HEK293 (cell line): ENCODE data around the gene TTC13.

Experiments
- CTCF ChIA-PET: fragments of 350-600 bp; formaldehyde crosslinking; extraction: SDS; loops from one replicate; lab custom pipeline; 2021; ENCODE audit warnings: antibody characterized with exemption; lab: Yijun Ruan, JAX
- POLR2A ChIA-PET: fragments of 300-600 bp; formaldehyde crosslinking; extraction: SDS; loops from one replicate; lab custom pipeline; 2020; ENCODE audit warnings: antibody characterized with exemption, inconsistent platforms; lab: Yijun Ruan, JAX
- H3K27ac ChIP-seq: fragments of 200-500 bp; sonication (Bioruptor generic); 2 replicates; pipeline ENCODE4 v1.5.1; 2014; ENCODE audit warnings: low read depth, low read length, control low read depth, inconsistent platforms; ENCODE audit errors: extremely low read depth
- H3K36me3 ChIP-seq, 2 experiments: fragments of 200-500 bp in 1 of 2; sonication (Bioruptor generic) in 1 of 2; 1 replicate in 1 of 2; 2 replicates in 1 of 2; pipeline ENCODE4 v1.5.1; 2014 to 2017; ENCODE audit warnings: inconsistent platforms in 2 of 2, low read length in 2 of 2; ENCODE audit not compliant: control insufficient read depth in 2 of 2, insufficient read depth in 1 of 2
- H3K4me1 ChIP-seq: fragments of 200-500 bp; sonication (Bioruptor generic); 2 replicates; pipeline ENCODE4 v1.5.1; 2014; ENCODE audit warnings: mild to moderate bottlenecking, low read length, inconsistent platforms; ENCODE audit not compliant: control insufficient read depth, insufficient read depth
- H3K4me3 ChIP-seq: 2 replicates; pipeline ENCODE4 v1.5.1; 2011; ENCODE audit warnings: low read depth, mild to moderate bottlenecking, control low read depth, low read length, moderate library complexity
- H3K9me3 ChIP-seq: fragments of 200-500 bp; sonication (Bioruptor generic); 2 replicates; pipeline ENCODE4 v1.5.1; 2014; ENCODE audit warnings: low read depth, low read length, inconsistent platforms; ENCODE audit not compliant: control insufficient read depth, insufficient read depth
- GFI1B ChIP-seq: fragments of 450-650 bp; formaldehyde crosslinking; IDR thresholded peaks from 2 replicates; pipeline ENCODE4 v1.5.1; 2016; ENCODE audit warnings: missing biosample characterization, missing genetic modification characterization
- HOXA7 ChIP-seq: sonication (generic); formaldehyde crosslinking; IDR thresholded peaks from 2 replicates; pipeline ENCODE4 v1.8.1; 2022; ENCODE audit warnings: missing genetic modification reagents, borderline replicate concordance
- ZBTB1 ChIP-seq: fragments of 450-650 bp; formaldehyde crosslinking; IDR thresholded peaks from 2 replicates; pipeline ENCODE4 v1.5.1; 2016; ENCODE audit warnings: missing biosample characterization, missing genetic modification characterization
- ZBTB17 ChIP-seq: fragments of 450-650 bp; formaldehyde crosslinking; IDR thresholded peaks from 2 replicates; pipeline ENCODE4 v1.5.1; 2016; ENCODE audit warnings: missing biosample characterization, missing genetic modification characterization
- ZBTB48 ChIP-seq: fragments of 450-650 bp; formaldehyde crosslinking; IDR thresholded peaks from 2 replicates; pipeline ENCODE4 v1.5.1; 2016; ENCODE audit warnings: missing biosample characterization, missing genetic modification characterization
- ZFP37 ChIP-seq: fragments of 450-650 bp; formaldehyde crosslinking; IDR thresholded peaks from 2 replicates; pipeline ENCODE4 v1.5.1; 2016; ENCODE audit warnings: missing biosample characterization, missing genetic modification characterization
- ZNF140 ChIP-seq: fragments of 450-650 bp; formaldehyde crosslinking; IDR thresholded peaks from 2 replicates; pipeline ENCODE4 v1.5.1; 2016; ENCODE audit warnings: missing biosample characterization, missing genetic modification characterization
- ZNF266 ChIP-seq: fragments of 450-650 bp; formaldehyde crosslinking; IDR thresholded peaks from 2 replicates; pipeline ENCODE4 v1.5.1; 2016; ENCODE audit warnings: missing biosample characterization, missing genetic modification characterization, low read depth
- ZNF433 ChIP-seq: fragments of 450-650 bp; formaldehyde crosslinking; IDR thresholded peaks from 2 replicates; pipeline ENCODE4 v1.5.1; 2016; ENCODE audit warnings: missing biosample characterization, missing genetic modification characterization, low read depth
- ZNF514 ChIP-seq: fragments of 450-650 bp; formaldehyde crosslinking; IDR thresholded peaks from 2 replicates; pipeline ENCODE4 v1.5.1; 2016; ENCODE audit warnings: missing biosample characterization, missing genetic modification characterization
- ZNF596 ChIP-seq: fragments of 450-650 bp; IDR thresholded peaks from 2 replicates; pipeline ENCODE4 v1.5.0; 2018; ENCODE audit warnings: missing biosample characterization, mild to moderate bottlenecking, missing genetic modification characterization, moderate library complexity
- ZNF621 ChIP-seq: fragments of 450-650 bp; formaldehyde crosslinking; IDR thresholded peaks from 2 replicates; pipeline ENCODE4 v1.5.1; 2017; ENCODE audit warnings: missing biosample characterization, missing genetic modification characterization
- ZNF623 ChIP-seq: fragments of 450-650 bp; formaldehyde crosslinking; IDR thresholded peaks from 2 replicates; pipeline ENCODE4 v1.5.1; 2016; ENCODE audit warnings: missing biosample characterization, missing genetic modification characterization
- TF ChIP-seq, protein P1 (sequence below): IDR thresholded peaks from 2 replicates; pipeline ENCODE4 v1.6.1; 2011; ENCODE audit warnings: mild to moderate bottlenecking, low read depth, low read length, borderline replicate concordance
- TF ChIP-seq, protein P2 (sequence below): fragments of 450-650 bp; formaldehyde crosslinking; IDR thresholded peaks from 2 replicates; pipeline ENCODE4 v1.5.1; 2016; ENCODE audit warnings: missing biosample characterization, missing genetic modification characterization
- TF ChIP-seq, protein P3 (sequence below): fragments of 450-650 bp; IDR thresholded peaks from 2 replicates; pipeline ENCODE4 v1.5.1; 2018; ENCODE audit warnings: missing biosample characterization, missing genetic modification characterization
- TF ChIP-seq, protein P4 (sequence below): fragments of 450-650 bp; formaldehyde crosslinking; IDR thresholded peaks from 2 replicates; pipeline ENCODE4 v1.5.1; 2017; ENCODE audit warnings: missing biosample characterization, missing genetic modification characterization
- TF ChIP-seq, protein P5 (sequence below): fragments of 450-650 bp; formaldehyde crosslinking; IDR thresholded peaks from 2 replicates; pipeline ENCODE4 v1.5.1; 2017; ENCODE audit warnings: missing biosample characterization, missing genetic modification characterization
- TF ChIP-seq, protein P6 (sequence below): fragments of 450-650 bp; formaldehyde crosslinking; IDR thresholded peaks from 2 replicates; pipeline ENCODE4 v1.5.1; 2016; ENCODE audit warnings: missing biosample characterization, missing genetic modification characterization

The TTC13 gene

DNA sequence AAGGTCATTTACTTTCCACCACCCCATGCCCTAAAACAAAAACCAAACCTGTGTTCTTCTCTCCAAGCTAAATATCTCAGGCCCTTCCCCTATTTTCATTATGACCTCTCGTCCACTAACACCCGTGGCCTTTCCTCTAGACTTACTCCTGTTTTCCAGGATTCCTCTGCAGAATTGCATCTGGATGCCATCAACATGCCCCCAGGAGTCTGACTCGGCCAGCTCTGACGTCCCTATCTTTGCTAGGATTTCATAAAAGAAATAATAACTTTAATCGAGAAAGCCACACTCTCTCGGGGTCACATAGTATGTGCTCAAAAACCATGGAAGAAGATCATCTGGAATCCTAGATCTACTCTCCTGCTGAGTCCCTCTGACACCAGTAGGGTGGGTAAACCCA, 47.9 kb upstream of the TTC13 start:
- Histone ChIP-seq H3K4me3 (no peak overlapping the region), H3K27ac (no peak overlapping the region), H3K9me3 (no peaks in the 10 kb centered on the region), H3K4me1 (no peaks in the 10 kb centered on the region), H3K36me3 (peaks cover 0 to 23% of the 10 kb centered on the region in 2 experiments; a peak in 1 of 3 replicates)
- CTCF ChIA-PET = interaction anchor here (0.6 to 0.7 kb wide), 2 partner anchors 44 to 110 kb away, joined by 3 to 5 read pairs; no protein-coding TSS in a partner anchor
- TF ChIP-seq ZBTB17 (no peak), GFI1B (tag by site-specific recombination) (no peak), ZBTB1 (tag by site-specific recombination) (no peak), ZNF596 (tag by site-specific recombination) (no peak), ZNF266 (tag by site-specific recombination) (no peak), ZFP37 (tag by site-specific recombination) (no peak), ZNF621 (tag by site-specific recombination) (no peak), ZNF433 (tag by site-specific recombination) (no peak), HOXA7 (no peak), ZNF623 (tag by site-specific recombination) (no peak), ZNF514 (tag by site-specific recombination) (no peak), ZNF140 (tag by site-specific recombination) (no peak), ZBTB48 (tag by site-specific recombination) (no peak)
- TF ChIP-seq, protein P1, sequence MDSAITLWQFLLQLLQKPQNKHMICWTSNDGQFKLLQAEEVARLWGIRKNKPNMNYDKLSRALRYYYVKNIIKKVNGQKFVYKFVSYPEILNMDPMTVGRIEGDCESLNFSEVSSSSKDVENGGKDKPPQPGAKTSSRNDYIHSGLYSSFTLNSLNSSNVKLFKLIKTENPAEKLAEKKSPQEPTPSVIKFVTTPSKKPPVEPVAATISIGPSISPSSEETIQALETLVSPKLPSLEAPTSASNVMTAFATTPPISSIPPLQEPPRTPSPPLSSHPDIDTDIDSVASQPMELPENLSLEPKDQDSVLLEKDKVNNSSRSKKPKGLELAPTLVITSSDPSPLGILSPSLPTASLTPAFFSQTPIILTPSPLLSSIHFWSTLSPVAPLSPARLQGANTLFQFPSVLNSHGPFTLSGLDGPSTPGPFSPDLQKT = no peak
- TF ChIP-seq, protein P2, sequence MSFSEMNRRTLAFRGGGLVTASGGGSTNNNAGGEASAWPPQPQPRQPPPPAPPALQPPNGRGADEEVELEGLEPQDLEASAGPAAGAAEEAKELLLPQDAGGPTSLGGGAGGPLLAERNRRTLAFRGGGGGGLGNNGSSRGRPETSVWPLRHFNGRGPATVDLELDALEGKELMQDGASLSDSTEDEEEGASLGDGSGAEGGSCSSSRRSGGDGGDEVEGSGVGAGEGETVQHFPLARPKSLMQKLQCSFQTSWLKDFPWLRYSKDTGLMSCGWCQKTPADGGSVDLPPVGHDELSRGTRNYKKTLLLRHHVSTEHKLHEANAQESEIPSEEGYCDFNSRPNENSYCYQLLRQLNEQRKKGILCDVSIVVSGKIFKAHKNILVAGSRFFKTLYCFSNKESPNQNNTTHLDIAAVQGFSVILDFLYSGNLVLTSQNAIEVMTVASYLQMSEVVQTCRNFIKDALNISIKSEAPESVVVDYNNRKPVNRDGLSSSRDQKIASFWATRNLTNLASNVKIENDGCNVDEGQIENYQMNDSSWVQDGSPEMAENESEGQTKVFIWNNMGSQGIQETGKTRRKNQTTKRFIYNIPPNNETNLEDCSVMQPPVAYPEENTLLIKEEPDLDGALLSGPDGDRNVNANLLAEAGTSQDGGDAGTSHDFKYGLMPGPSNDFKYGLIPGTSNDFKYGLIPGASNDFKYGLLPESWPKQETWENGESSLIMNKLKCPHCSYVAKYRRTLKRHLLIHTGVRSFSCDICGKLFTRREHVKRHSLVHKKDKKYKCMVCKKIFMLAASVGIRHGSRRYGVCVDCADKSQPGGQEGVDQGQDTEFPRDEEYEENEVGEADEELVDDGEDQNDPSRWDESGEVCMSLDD (tag by site-specific recombination) = no peak
- TF ChIP-seq, protein P3, sequence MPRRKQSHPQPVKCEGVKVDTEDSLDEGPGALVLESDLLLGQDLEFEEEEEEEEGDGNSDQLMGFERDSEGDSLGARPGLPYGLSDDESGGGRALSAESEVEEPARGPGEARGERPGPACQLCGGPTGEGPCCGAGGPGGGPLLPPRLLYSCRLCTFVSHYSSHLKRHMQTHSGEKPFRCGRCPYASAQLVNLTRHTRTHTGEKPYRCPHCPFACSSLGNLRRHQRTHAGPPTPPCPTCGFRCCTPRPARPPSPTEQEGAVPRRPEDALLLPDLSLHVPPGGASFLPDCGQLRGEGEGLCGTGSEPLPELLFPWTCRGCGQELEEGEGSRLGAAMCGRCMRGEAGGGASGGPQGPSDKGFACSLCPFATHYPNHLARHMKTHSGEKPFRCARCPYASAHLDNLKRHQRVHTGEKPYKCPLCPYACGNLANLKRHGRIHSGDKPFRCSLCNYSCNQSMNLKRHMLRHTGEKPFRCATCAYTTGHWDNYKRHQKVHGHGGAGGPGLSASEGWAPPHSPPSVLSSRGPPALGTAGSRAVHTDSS (tag by site-specific recombination) = no peak
- TF ChIP-seq, protein P4, sequence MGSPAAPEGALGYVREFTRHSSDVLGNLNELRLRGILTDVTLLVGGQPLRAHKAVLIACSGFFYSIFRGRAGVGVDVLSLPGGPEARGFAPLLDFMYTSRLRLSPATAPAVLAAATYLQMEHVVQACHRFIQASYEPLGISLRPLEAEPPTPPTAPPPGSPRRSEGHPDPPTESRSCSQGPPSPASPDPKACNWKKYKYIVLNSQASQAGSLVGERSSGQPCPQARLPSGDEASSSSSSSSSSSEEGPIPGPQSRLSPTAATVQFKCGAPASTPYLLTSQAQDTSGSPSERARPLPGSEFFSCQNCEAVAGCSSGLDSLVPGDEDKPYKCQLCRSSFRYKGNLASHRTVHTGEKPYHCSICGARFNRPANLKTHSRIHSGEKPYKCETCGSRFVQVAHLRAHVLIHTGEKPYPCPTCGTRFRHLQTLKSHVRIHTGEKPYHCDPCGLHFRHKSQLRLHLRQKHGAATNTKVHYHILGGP (tag by site-specific recombination) = no peak
- TF ChIP-seq, protein P5, sequence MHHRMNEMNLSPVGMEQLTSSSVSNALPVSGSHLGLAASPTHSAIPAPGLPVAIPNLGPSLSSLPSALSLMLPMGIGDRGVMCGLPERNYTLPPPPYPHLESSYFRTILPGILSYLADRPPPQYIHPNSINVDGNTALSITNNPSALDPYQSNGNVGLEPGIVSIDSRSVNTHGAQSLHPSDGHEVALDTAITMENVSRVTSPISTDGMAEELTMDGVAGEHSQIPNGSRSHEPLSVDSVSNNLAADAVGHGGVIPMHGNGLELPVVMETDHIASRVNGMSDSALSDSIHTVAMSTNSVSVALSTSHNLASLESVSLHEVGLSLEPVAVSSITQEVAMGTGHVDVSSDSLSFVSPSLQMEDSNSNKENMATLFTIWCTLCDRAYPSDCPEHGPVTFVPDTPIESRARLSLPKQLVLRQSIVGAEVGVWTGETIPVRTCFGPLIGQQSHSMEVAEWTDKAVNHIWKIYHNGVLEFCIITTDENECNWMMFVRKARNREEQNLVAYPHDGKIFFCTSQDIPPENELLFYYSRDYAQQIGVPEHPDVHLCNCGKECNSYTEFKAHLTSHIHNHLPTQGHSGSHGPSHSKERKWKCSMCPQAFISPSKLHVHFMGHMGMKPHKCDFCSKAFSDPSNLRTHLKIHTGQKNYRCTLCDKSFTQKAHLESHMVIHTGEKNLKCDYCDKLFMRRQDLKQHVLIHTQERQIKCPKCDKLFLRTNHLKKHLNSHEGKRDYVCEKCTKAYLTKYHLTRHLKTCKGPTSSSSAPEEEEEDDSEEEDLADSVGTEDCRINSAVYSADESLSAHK = no peak
- TF ChIP-seq, protein P6, sequence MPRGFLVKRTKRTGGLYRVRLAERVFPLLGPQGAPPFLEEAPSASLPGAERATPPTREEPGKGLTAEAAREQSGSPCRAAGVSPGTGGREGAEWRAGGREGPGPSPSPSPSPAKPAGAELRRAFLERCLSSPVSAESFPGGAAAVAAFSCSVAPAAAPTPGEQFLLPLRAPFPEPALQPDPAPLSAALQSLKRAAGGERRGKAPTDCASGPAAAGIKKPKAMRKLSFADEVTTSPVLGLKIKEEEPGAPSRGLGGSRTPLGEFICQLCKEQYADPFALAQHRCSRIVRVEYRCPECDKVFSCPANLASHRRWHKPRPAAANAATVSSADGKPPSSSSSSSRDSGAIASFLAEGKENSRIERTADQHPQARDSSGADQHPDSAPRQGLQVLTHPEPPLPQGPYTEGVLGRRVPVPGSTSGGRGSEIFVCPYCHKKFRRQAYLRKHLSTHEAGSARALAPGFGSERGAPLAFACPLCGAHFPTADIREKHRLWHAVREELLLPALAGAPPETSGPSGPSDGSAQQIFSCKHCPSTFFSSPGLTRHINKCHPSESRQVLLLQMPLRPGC (tag by site-specific recombination) = no peak
- POLR2A ChIA-PET = interaction anchor here (0.5 kb wide), 1 partner anchor 11 kb away, joined by 3 read pairs; no protein-coding TSS in a partner anchor
